Mononuclear cell (primary cell): ENCODE data around the gene USP2. TPM values are rescaled to one million over a fixed set of nuclear protein-coding genes. Genes with fewer than 3 reads are reported as not detected.
"Not testable (repeated sequence)": the region's sequence is repeated elsewhere in the genome, so short reads cannot be mapped to it uniquely, and the experiment has no call there.

Experiments
- H3K27me3 ChIP-seq: 2 replicates; pipeline ENCODE4 v1.6.0; 2011; ENCODE audit warnings: low read length, control low read depth; ENCODE audit not compliant: insufficient read depth
- H3K4me1 ChIP-seq: 2 replicates; pipeline ENCODE4 v1.5.1; 2011; ENCODE audit warnings: mild to moderate bottlenecking, low read length, control low read depth; ENCODE audit not compliant: insufficient read depth
- H3K4me3 ChIP-seq: 2 replicates; pipeline ENCODE4 v1.5.1; 2011; ENCODE audit warnings: mild to moderate bottlenecking, low read length, moderate library complexity
- H3K9me3 ChIP-seq: 2 replicates; pipeline ENCODE4 v1.5.1; 2011; ENCODE audit warnings: low read depth, mild to moderate bottlenecking, control low read depth, low read length
- total RNA-seq: library from RNA; depleted of rRNA; stranded (reverse); fragments of >200 nt; gene quantifications from one replicate; pipeline ENCODE4 v1.2.3, GENCODE V29; 2012

The USP2 gene
- total RNA-seq, 1 donor, result under 0.01 TPM

DNA sequence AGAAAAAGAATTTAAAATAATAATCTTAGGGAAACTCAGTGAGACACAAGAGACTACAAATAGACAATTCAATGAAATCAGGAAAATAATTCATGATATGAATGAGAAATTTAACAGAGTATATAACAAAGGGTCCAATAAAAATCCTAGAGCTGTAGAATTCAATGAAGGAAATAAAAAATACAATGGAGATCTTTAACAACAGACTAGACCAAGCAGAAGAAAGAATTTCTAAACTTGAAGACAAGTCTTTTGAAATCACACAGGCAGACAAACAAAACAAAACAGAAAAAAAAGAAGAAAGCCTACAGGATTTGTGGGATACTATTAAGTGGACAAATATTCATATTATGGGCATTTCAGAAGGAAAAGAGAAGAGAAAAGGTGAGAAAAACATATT is 16.2 kb upstream of the USP2 start:
- H3K27me3 ChIP-seq, result peaks cover 17% of the 10 kb centered on the region
- no peaks in the 10 kb centered on the region for H3K4me1 ChIP-seq
- H3K9me3 ChIP-seq, result peaks cover 14% of the 10 kb centered on the region
- H3K4me3 ChIP-seq, result no peak overlapping the region

DNA sequence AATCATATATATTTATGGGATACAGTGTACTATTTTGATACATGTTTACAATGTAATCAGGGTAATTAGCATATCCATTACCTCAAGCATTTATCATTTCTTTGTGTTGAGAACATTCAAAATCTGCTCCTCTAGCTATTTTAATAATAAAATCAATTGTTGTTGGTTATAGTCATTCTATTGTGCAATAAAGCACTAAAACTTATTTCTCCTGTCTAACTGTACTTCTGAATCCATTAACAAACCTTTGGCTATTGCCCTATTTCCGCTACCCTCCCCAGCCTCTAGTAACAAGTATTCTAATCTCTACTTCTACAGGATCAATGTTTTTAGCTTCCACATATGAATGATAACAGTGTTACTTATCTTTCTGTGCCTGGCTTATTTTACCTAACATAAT is 15.3 kb upstream of the USP2 start:
- Histone ChIP-seq H3K27me3 (peaks cover 17% of the 10 kb centered on the region), H3K9me3 (peaks cover 14% of the 10 kb centered on the region), H3K4me3 (no peak overlapping the region), H3K4me1 (no peaks in the 10 kb centered on the region)

DNA sequence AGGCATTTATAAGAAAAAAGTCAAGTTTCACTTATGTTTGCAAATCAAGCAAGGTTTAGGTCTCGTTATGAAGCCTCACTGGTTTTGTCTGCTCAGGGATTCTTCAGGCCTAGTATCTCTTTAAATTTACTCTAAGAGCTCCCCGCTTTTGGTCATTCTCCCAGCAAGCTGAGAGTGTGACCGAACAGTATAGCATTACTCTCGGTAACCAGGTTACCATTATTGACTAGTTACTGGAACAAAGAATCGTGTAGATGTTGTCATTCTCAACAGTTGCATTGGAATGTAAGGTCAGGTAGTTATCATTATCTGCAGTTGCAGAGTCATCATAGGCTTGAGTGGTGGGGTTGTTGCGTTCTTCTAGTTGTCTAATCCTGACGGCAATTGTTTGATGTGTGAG is 9.8 kb upstream of the USP2 start:
- Histone ChIP-seq H3K4me1 (no peaks in the 10 kb centered on the region), H3K4me3 (no peak overlapping the region), H3K27me3 (peaks cover 5% of the 10 kb centered on the region), H3K9me3 (no peaks in the 10 kb centered on the region)

DNA sequence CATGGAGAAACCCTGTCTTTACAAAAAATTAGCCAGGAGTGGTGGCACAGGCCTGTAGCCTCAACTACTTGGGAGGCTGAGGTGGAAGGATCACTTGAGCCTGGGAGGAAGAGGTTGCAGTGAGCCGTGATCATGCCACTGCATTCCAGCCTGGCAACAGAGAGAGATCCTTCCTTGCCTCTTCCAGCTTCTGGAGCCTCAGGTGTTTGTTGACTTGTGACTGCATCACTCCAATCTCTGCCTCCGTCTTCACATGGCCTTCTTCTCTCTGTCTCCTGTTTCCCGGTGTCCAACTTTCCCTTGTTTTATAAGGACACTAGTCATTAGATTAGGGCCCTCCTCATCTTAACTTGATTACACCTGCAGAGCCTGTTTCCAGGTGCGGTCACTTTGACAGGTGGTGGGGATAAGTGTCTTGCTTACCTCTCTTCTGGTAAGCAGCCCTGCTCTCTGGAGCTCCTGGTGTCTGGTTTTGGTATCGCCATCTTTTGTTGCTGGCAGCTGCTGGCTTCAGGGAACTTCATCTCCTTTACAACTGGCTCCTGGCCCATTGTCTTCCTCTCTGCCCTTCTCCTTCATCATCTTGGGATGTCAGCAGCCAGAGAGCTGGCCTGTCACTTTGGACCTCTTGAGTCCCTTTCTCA is 8.2 kb upstream of the USP2 start:
- H3K27me3 ChIP-seq, result peaks cover 2% of the 10 kb centered on the region
- no peak overlapping the region for H3K4me3 ChIP-seq
- no peaks in the 10 kb centered on the region for H3K9me3 ChIP-seq
- H3K4me1 ChIP-seq, result no peaks in the 10 kb centered on the region

DNA sequence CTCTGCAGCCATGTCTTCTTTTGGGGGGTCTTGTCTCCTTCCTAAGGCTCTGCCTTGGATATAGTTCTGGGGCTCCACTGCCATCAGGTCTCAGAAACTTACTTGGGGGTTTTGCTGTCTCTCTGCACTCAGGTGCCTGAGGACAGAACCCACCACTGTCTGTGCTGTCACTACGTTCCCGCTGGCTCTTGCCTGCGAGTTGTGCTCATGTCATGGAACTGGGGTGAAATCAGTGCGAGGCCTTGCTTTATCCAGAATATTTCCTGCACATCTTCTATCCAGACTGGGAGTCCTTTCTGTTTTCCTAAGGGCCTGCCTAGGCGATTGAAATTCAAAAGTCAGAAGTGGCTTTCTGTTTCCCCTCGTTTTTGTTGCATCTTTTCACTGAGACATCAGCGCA is 6.6 kb upstream of the USP2 start:
- Histone ChIP-seq H3K9me3 (no peaks in the 10 kb centered on the region), H3K4me3 (no peak overlapping the region), H3K4me1 (no peaks in the 10 kb centered on the region), H3K27me3 (no peaks in the 10 kb centered on the region)

DNA sequence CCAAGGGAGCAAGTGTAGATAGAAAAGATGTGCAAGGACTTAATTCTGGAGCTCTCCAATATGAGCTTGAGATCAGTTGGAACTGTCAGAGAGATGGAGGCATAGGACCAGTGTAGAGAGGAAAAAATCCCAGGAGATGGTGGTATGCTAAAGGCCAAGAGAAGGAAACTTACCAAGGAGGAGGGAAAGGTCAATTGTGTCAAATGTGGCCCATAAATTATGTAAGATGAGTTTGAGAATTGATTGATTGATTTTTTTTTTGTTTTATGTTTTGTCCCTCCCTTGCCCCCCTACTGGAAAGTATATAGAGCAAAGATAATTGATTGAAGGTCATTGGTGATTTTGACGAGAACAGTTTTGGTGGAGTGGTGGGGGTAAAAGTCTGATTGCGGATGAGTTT is 2.8 kb upstream of the USP2 start:
- Histone ChIP-seq H3K27me3 (peaks cover 8% of the 10 kb centered on the region), H3K4me1 (peaks cover 18% of the 10 kb centered on the region), H3K4me3 (no peak overlapping the region), H3K9me3 (no peaks in the 10 kb centered on the region)

DNA sequence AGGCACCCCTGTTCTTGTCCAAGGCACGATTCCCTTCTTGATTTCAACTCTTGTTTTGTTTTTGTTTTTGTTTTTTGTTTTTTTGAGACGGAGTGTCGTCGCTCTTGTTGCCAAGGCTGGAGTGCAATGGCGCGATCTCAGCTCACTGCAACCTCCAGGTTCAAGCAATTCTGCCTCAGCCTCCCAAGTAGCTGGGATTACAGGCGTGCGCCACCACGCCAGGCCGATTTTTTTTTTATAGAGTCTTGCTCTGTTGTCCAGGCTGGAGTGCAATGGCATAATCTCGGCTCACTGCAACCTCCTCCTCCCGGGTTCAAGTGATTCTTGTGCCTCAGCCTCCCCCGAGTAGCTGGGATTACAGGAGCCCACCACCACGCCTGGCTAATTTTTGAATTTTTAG is 1.0 kb upstream of the USP2 start:
- H3K4me3 ChIP-seq, H3K9me3 ChIP-seq, H3K27me3 ChIP-seq: not testable (repeated sequence)
- peaks cover 18% of the 10 kb centered on the region for H3K4me1 ChIP-seq

DNA sequence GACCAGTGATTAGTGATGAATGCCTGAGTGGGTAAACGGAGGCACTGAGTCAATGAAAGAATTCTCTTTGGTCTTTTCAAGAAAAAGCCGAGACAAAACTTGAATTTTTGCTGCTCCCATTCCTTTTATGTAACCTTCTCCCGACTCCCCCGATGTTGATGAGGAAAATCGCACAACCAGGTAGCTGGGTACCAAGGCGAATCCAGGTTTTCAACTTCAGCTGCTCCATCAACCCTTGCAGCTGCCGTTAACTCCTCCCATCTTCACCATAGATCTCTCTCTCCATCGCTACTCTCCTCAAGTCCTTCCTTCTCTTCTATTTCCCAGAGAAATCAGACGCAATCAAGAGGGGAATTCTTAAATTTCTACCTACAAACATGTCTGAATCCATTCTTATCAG is 611 bp upstream of the USP2 start:
- H3K4me1 ChIP-seq, result peaks cover 18% of the 10 kb centered on the region
- H3K9me3 ChIP-seq, result no peaks in the 10 kb centered on the region
- H3K4me3 ChIP-seq, result peak overlapping the region; percentile 40
- peaks cover 8% of the 10 kb centered on the region for H3K27me3 ChIP-seq

DNA sequence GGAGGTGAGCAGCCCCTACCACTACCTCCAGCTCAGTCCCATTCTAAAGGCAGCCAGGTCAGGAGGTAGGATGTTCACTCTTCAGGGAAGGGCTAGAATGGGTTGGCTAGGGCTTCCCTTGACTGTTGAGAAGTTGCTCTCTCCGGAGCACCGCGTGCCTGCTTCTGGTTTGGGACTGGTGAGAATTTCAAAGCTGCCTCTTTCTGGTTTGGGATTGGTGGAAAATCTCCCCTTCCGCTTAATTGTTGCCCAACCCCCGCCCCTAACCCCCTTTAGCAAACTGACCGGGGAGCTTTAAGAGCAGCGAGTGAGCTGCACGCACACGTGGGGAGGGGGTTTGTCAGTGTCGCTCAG is 686 bp downstream of the USP2 start:
- peaks cover 8% of the 10 kb centered on the region for H3K27me3 ChIP-seq
- H3K4me1 ChIP-seq, result peaks cover 18% of the 10 kb centered on the region
- H3K4me3 ChIP-seq, result no peak overlapping the region

DNA sequence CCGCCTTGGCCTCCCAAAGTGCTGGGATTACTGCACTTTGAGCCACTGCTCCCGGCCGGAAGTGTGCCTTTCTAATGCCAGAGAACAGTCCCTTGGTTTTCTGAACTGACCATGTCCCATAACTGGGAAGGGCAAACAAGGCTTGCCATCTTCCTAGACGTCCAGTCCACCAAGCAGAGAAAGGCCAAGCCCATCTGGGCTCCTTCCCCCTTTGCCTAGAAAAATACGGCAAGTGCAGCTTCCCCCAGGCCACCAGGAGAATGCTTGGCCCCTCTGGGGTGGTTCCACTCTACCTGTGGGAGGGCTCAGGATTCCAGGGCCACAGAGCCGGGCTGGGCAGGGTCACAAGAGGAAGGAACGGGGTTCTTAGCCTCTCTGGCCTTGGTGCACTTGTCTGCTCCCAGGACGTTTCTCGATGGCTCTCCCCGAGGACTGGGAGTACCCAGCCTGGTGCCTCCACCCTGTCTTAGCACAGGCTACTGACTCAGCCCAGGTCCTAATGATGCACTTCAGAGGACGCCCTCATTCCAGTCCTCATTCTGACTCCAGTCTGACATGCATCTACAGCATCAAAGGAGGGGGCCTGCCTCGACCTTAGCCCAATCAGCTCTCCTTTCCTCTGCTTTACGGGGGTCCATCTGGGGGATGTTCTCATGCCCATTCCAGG is 1.2 kb downstream of the USP2 start:
- Histone ChIP-seq H3K9me3 (no peaks in the 10 kb centered on the region), H3K27me3 (peaks cover 8% of the 10 kb centered on the region), H3K4me3 (no peak overlapping the region), H3K4me1 (peaks cover 18% of the 10 kb centered on the region)

More for the DNA sequence above, 686 bp downstream of the USP2 start:
- no peaks in the 10 kb centered on the region for H3K9me3 ChIP-seq

DNA sequence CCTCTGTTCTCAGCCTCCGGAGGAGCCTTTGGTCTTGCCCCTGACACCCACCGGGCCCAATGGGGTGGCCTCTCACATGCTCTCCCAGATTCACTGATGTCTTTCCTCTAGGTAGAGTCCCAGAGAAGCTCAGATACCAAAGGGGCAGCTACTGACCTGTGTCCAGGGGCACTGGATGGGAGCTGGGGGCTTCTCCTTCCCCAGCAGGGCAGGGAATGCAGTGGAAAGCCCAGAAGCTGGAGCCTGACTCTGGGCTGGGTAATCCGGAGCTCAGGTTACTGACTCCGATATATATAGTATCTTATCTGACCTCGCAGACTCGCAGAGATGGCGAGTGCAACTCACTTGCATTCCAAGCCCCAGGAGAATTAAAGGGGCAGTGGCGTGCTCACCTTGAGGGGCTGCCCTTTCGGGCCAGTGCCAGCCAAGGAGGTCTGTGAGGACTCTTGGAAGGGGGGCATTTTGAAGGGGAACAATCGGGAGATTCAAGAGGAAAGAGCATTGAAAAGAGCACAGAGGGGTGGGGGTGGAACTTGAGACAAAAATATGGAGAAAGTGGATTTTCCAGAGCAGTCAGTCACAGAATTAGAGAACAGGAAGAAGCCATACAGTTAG is 2.5 kb downstream of the USP2 start:
- Histone ChIP-seq H3K9me3 (no peaks in the 10 kb centered on the region), H3K4me1 (peaks cover 18% of the 10 kb centered on the region), H3K27me3 (peaks cover 8% of the 10 kb centered on the region), H3K4me3 (no peak overlapping the region)

DNA sequence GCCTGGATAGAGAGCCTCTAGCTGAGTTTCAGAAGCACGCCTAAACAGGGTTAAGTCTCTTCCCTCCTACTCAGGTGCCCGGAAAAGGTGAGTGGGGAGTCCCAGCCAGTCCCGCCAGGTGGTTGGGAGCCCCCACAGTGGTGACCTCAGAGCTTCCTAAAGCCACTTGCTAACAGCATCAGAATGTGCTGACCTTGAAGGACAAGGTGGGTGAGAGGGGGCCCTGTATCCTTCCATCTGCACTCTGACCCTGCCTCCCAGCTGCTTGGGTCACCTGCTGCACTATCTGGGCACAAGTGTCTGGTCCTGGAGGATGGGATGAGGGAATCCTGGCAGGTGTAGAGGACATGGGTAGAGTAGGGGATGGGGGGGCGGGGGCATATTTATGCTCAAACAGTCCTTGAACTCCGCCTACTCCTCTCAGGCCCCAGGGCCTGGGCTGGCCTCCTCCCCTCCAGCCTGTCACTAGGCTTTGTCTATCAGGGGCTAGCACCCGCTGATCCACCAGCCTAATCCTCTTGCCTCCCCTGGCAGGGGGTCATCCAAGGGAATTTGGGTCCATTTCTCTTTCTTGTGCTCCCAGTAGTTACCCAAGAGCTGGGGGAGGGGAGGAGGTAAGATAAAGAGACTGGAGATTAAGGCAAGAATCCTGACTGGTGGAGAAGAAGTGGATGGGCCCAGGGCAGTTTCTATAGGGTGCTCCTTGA is 3.4 kb downstream of the USP2 start:
- Histone ChIP-seq H3K27me3 (peaks cover 8% of the 10 kb centered on the region), H3K9me3 (no peaks in the 10 kb centered on the region), H3K4me1 (peaks cover 18% of the 10 kb centered on the region), H3K4me3 (no peak overlapping the region)

DNA sequence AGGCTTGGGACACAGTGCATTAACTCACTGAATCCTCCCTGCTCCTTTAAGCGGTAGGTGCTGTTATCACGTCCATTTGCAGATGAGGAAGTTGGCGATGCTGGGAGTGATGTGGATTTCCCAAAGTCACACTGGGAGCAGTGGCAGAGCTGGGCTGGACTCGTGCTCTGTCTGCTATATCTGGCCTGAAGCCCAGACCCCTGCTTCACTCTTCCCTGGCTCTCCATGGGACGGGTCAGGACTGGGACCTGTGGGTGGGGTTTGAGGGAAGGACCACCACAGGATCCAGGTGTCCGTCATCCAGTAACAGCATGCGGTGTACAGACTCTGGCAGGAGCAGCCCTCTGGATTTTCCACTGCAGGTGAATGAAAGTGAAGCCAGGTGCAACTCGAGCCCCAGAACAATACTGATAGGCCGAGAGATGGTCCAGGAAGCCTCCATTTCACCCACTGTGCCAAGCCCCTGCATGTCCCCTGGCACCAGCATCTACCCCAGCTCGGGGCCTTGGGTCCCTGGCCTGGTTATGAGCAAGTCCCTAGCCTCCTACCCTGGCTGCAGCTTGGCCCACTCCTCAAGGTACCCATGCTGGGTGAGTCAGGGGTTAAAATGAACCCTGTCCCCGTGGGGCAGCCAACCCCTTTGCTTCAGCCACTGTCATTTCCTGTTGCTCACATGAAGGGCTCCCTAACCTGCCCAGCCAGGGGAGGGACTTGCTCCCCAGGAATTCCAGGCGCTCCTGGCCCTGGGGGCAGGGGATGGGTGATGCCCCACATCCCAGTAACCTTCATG is 4.2 kb downstream of the USP2 start:
- H3K4me3 ChIP-seq, result no peak overlapping the region
- no peaks in the 10 kb centered on the region for H3K9me3 ChIP-seq
- peaks cover 17% of the 10 kb centered on the region for H3K4me1 ChIP-seq
- peaks cover 8% of the 10 kb centered on the region for H3K27me3 ChIP-seq

DNA sequence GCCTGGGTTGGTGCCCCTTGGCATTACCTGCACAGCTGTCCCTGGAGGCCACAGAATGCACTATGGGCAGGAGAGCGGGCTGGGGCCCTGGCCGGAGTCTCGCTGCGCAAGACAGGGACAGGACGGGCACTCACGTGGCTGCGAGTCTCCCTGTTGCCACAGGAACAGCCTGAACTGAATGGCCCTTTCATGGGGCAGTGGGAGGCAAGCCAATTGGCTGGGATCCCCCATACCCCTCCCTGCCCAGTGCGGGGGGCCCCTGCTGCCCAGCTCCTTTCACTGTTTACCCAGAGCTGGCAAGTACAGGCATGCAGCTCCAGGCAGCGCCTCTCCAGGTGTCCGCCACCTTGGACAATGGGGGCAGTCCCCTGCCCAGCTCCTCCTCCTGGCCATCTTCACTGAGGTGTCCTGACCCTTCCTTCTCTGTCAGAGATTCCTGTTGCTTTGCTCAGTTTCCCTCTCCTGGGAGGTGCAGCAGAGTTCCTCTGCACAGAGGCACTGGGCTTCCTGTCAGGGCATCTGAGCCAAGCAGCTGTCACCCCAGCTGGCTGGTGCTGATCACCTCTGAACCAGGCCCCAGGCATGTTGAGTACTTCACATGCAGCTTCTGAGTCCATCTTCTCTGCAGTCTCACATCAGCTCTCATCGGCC is 5.2 kb downstream of the USP2 start:
- Histone ChIP-seq H3K4me1 (peaks cover 8% of the 10 kb centered on the region), H3K4me3 (no peak overlapping the region), H3K27me3 (peaks cover 6% of the 10 kb centered on the region), H3K9me3 (no peaks in the 10 kb centered on the region)
